Neutrophil (primary cell): ENCODE results near the gene ARFGEF2.

ENCODE experiments used
- H3K27ac ChIP-seq: fragments of 200-600 bp; sonication (generic); 2 replicates; pipeline ENCODE4 v1.5.1; 2016; ENCODE audit warnings: mild to moderate bottlenecking, moderate library complexity
- H3K27me3 ChIP-seq: fragments of 200-600 bp; sonication (generic); 2 replicates; pipeline ENCODE4 v1.6.0; 2016; ENCODE audit warnings: mild to moderate bottlenecking
- H3K36me3 ChIP-seq: fragments of 200-600 bp; sonication (generic); 2 replicates; pipeline ENCODE4 v1.5.1; 2017
- H3K4me1 ChIP-seq, 2 experiments: fragments of 200-600 bp in 1 of 2; sonication (generic) in 1 of 2; 1 replicate in 1 of 2; 2 replicates in 1 of 2; pipeline versions ENCODE4 v1.5.1 to v1.6.1; 2013 to 2016; ENCODE audit warnings: low read depth in 1 of 2, low read length in 1 of 2, mild to moderate bottlenecking in 1 of 2, moderate library complexity in 1 of 2; ENCODE audit not compliant: control insufficient read depth in 1 of 2, insufficient read depth in 1 of 2
- H3K4me3 ChIP-seq, 2 experiments: fragments of 200-600 bp in 1 of 2; sonication (generic) in 1 of 2; 1 replicate in 1 of 2; 2 replicates in 1 of 2; pipeline ENCODE4 v1.5.1; 2013 to 2016; ENCODE audit warnings: low read depth in 1 of 2, low read length in 1 of 2, mild to moderate bottlenecking in 1 of 2, moderate library complexity in 1 of 2
- H3K9me3 ChIP-seq: fragments of 200-600 bp; sonication (generic); 2 replicates; pipeline ENCODE4 v1.5.1; 2016
- TF ChIP-seq, protein P1 (sequence below): fragments of 200-600 bp; sonication (generic); IDR thresholded peaks from 2 replicates; pipeline ENCODE4 v1.5.1; 2016; ENCODE audit warnings: antibody characterized with exemption

The ARFGEF2 gene

DNA sequence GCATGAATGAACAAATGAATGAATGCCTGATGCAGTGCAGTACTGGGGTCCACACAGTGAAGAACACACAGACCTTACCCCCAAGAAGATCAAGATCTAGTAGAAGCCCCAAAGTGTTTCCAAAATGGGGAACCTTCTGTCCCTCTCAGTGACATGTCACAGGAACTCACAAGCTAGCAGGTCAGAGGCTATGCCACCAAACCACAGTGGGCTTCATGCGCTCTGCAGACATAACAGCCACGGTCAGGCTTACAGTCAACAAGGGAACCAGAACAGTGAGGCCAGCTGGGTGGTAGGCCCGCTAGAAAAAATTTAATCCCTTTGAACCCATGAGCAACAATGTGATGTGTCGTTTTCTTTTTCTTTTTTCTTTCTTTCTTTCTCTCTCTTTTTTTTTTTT lies 20.2 kb upstream of the ARFGEF2 start:
- H3K4me3 ChIP-seq: no peak overlapping the region
- H3K4me1 ChIP-seq: peaks cover 0 to 4% of the 10 kb centered on the region in 2 experiments

GRCh38 chr20:48903705-48904104 lies 17.8 kb upstream of the ARFGEF2 start:
- no peak overlapping the region for H3K4me3 ChIP-seq
- TF ChIP-seq, protein P1, sequence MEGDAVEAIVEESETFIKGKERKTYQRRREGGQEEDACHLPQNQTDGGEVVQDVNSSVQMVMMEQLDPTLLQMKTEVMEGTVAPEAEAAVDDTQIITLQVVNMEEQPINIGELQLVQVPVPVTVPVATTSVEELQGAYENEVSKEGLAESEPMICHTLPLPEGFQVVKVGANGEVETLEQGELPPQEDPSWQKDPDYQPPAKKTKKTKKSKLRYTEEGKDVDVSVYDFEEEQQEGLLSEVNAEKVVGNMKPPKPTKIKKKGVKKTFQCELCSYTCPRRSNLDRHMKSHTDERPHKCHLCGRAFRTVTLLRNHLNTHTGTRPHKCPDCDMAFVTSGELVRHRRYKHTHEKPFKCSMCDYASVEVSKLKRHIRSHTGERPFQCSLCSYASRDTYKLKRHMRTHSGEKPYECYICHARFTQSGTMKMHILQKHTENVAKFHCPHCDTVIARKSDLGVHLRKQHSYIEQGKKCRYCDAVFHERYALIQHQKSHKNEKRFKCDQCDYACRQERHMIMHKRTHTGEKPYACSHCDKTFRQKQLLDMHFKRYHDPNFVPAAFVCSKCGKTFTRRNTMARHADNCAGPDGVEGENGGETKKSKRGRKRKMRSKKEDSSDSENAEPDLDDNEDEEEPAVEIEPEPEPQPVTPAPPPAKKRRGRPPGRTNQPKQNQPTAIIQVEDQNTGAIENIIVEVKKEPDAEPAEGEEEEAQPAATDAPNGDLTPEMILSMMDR: no peak
- H3K4me1 ChIP-seq: peaks cover 3 to 4% of the 10 kb centered on the region in 2 experiments
- no peaks in the 10 kb centered on the region for H3K9me3 ChIP-seq
- no peaks in the 10 kb centered on the region for H3K27me3 ChIP-seq
- no peak overlapping the region for H3K27ac ChIP-seq
- H3K36me3 ChIP-seq: no peaks in the 10 kb centered on the region

More for the DNA sequence above, 20.2 kb upstream of the ARFGEF2 start:
- H3K27ac ChIP-seq: no peak overlapping the region
- H3K9me3 ChIP-seq: no peaks in the 10 kb centered on the region
- H3K36me3 ChIP-seq: no peaks in the 10 kb centered on the region
- TF ChIP-seq, protein P1: no peak
- no peaks in the 10 kb centered on the region for H3K27me3 ChIP-seq

DNA sequence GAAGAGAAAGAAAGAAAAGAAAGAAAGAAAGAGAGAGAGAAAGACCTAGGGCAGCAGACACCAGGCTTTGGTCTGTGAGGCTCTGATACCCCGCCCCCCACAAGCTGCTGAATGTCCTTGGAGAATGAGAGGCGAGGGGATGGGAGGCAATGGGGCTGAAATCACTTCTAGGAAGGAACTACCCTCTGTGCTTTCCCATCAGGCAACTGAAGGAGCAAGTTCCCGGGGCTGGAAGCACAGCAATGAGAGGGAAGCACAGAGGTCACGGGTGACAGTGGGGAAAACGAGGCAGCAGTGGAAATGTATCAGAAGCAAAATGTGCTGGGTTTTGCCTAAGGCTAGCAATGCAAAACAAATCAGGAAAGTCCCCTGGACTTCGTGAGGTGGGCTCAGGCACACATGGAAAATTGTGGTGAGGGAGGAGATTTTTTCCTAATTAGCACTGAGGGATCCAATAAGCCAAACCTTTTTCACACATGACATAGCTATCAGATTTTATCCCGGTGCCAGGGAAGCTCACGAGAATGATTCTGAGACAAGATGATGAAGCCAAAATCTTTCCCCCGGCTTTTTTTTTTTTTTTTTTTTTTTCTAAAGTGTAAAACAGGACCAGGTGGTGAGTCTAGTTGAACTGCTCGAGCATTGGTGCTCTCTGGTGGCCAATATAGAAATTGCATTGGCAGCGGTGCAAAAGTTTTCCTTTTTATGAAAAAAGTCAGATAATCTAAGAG lies 16.8 kb upstream of the ARFGEF2 start:
- Histone ChIP-seq H3K4me3 (no peak overlapping the region), H3K27ac (no peak overlapping the region), H3K9me3 (no peaks in the 10 kb centered on the region), H3K36me3 (no peaks in the 10 kb centered on the region), H3K4me1 (peaks cover 3 to 4% of the 10 kb centered on the region in 2 experiments), H3K27me3 (no peaks in the 10 kb centered on the region)
- TF ChIP-seq, protein P1: peak; percentile 85

- Histone ChIP-seq H3K4me1 (peaks cover 6 to 7% of the 10 kb centered on the region in 2 experiments), H3K36me3 (no peaks in the 10 kb centered on the region), H3K9me3 (no peaks in the 10 kb centered on the region), H3K4me3 (no peak overlapping the region), H3K27ac (no peak overlapping the region), H3K27me3 (no peaks in the 10 kb centered on the region)
- TF ChIP-seq, protein P1: no peak
Observed at GRCh38 chr20:48905297-48905647, 16.2 kb upstream of the ARFGEF2 start.

DNA sequence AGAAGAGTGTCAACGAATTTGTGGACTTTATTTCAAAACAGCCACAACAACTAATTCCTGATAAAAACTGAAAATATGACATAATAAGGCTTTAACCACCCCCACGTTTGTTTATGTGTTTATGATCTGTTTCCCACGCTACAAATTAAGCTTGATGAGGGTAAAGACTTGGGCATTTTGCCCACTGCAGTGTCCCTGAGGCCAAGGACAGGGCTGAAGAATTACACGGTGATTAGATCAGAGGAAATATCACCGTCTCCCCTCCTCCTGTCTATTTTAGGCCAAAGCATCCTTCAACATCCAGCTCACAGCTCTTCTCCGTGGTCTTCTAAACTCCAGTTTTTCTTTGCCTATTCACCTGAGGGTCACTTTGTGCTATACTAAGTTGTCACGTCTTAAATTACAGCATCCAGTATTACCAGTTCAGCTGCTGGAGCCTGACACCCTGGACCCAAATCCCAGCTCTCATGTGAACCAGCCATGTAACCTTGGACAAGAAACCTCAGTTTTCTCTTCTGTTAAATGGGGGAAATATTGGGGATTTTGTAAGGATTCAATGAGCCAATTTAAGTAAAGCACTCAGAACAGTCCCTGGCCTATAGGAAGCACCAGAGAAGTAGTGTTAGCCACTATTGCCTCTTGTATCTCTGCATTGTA lies 15.2 kb upstream of the ARFGEF2 start:
- Histone ChIP-seq H3K4me1 (peaks cover 13 to 15% of the 10 kb centered on the region in 2 experiments), H3K36me3 (no peaks in the 10 kb centered on the region), H3K9me3 (no peaks in the 10 kb centered on the region), H3K27ac (peak overlapping the region; percentile 11), H3K27me3 (no peaks in the 10 kb centered on the region), H3K4me3 (no peak overlapping the region)
- TF ChIP-seq, protein P1: no peak
